Hepatocyte (in vitro differentiated cells): Measurements from ENCODE around the gene GPR152. TPM values are rescaled to one million over a fixed set of nuclear protein-coding genes. Genes with fewer than 3 reads are reported as not detected.
"Not testable (repeated sequence)": the region's sequence is repeated elsewhere in the genome, so short reads cannot be mapped to it uniquely, and the experiment has no call there.

ENCODE experiments used
- DNase-seq: peaks from one replicate; pipeline ENCODE4 v3.0.0-alpha.2; 2016; ENCODE audit warnings: low spot score
- H2AFZ ChIP-seq: fragments of 200-600 bp; sonication (generic); 2 replicates; pipeline ENCODE4 v1.6.0; 2016; ENCODE audit warnings: antibody characterized with exemption, mild to moderate bottlenecking
- H3K27ac ChIP-seq: fragments of 200-600 bp; sonication (generic); 2 replicates; pipeline ENCODE4 v1.5.1; 2016; ENCODE audit warnings: mild to moderate bottlenecking
- H3K27me3 ChIP-seq: fragments of 200-600 bp; sonication (generic); 2 replicates; pipeline ENCODE4 v1.6.1; 2016
- H3K36me3 ChIP-seq: fragments of 200-600 bp; sonication (generic); replicated peaks from 2 replicates; pipeline ENCODE4 v1.5.1; 2016; ENCODE audit warnings: low read depth; ENCODE audit not compliant: insufficient read depth
- H3K4me1 ChIP-seq: fragments of 200-600 bp; sonication (generic); 2 replicates; pipeline ENCODE4 v1.5.1; 2016; ENCODE audit warnings: mild to moderate bottlenecking, moderate library complexity; ENCODE audit not compliant: insufficient read depth
- H3K4me2 ChIP-seq: fragments of 200-600 bp; sonication (generic); 2 replicates; pipeline ENCODE4 v1.6.0; 2016
- H3K4me3 ChIP-seq: fragments of 200-600 bp; sonication (generic); 2 replicates; pipeline ENCODE4 v1.5.1; 2016; ENCODE audit warnings: mild to moderate bottlenecking
- H3K79me2 ChIP-seq: fragments of 200-600 bp; sonication (generic); 2 replicates; pipeline ENCODE4 v1.6.0; 2017; ENCODE audit warnings: mild to moderate bottlenecking
- H3K9me2 ChIP-seq: fragments of 200-600 bp; sonication (generic); replicated peaks from 2 replicates; pipeline ENCODE4 v1.6.0; 2017; ENCODE audit warnings: mild to moderate bottlenecking; ENCODE audit not compliant: insufficient read depth
- H3K9me3 ChIP-seq: fragments of 200-600 bp; sonication (generic); 2 replicates; pipeline ENCODE4 v1.5.1; 2016; ENCODE audit warnings: low read depth, mild to moderate bottlenecking
- H4K20me1 ChIP-seq: fragments of 200-600 bp; sonication (generic); 2 replicates; pipeline ENCODE4 v1.6.0; 2016; ENCODE audit warnings: mild to moderate bottlenecking; ENCODE audit not compliant: insufficient read depth, poor library complexity, severe bottlenecking
- CTCF ChIP-seq: fragments of 200-600 bp; sonication (generic); IDR thresholded peaks from 2 replicates; pipeline ENCODE4 v1.5.1; 2016; ENCODE audit warnings: antibody characterized with exemption, mild to moderate bottlenecking; ENCODE audit not compliant: poor library complexity
- EZH2 ChIP-seq: fragments of 200-600 bp; sonication (generic); IDR thresholded peaks from 2 replicates; pipeline ENCODE4 v1.6.1; 2016; ENCODE audit warnings: antibody characterized with exemption, mild to moderate bottlenecking, borderline replicate concordance
- EZH2phosphoT487 ChIP-seq: fragments of 200-600 bp; sonication (generic); IDR thresholded peaks from one replicate; pipeline ENCODE4 v1.6.1; 2018; ENCODE audit warnings: antibody characterized with exemption, mild to moderate bottlenecking, low read depth, moderate library complexity; ENCODE audit not compliant: unreplicated experiment, severe bottlenecking
- WGBS: methylation state at CpG from one replicate; pipeline ENCODE4 v1.1.6; 2016; ENCODE audit warnings: low lambda C conversion rate; ENCODE audit errors: missing lambda C conversion rate; 5-methylcytosine and 5-hydroxymethylcytosine counted together
- polyA plus RNA-seq: library from polyadenylated mRNA; unstranded; fragments of >200 nt; fragmentation: Nextera tagmentation; extraction: Ambion mirVana; gene quantifications from 2 replicates; pipeline ENCODE4 v1.2.1, GENCODE V29; 2016
- total RNA-seq: library from RNA; depleted of rRNA; stranded (reverse); fragments of >200 nt; gene quantifications from 2 replicates; pipeline ENCODE4 v1.2.3, GENCODE V29; 2014

GPR152 gene
- total and polyA plus RNA-seq, 2 experiments from 2014 or later = not detected

GRCh38 chr11:67483831-67484665 lies 31.5 kb upstream of the GPR152 start:
- H3K9me3 ChIP-seq = no peaks in the 10 kb centered on the region
- no peak overlapping the region for H2AFZ ChIP-seq
- H3K4me1 ChIP-seq = peaks cover 10% of the 10 kb centered on the region
- no peak overlapping the region for H3K27ac ChIP-seq
- peak overlapping the region; percentile 75 for H3K4me2 ChIP-seq
- no peaks in the 10 kb centered on the region for H3K9me2 ChIP-seq
- no peaks in the 10 kb centered on the region for H4K20me1 ChIP-seq
- H3K36me3 ChIP-seq = no peaks in the 10 kb centered on the region
- TF ChIP-seq CTCF = no peak
- no peak for TF ChIP-seq EZH2
- TF ChIP-seq EZH2phosphoT487 = no peak
- peaks cover 26% of the 10 kb centered on the region for H3K79me2 ChIP-seq
- whole genome bisulfite sequencing = 87% methylated on average over 16 of the region's 16 CpGs
- no peaks in the 10 kb centered on the region for H3K27me3 ChIP-seq
- no peak for DNase-seq
- H3K4me3 ChIP-seq = no peak overlapping the region

- no peaks in the 10 kb centered on the region for H4K20me1 ChIP-seq
- WGBS = 14% methylated on average over 60 of the region's 60 CpGs
- peaks cover 10% of the 10 kb centered on the region for H3K4me1 ChIP-seq
- peak; percentile 98 for DNase-seq
- TF ChIP-seq CTCF (no peak), EZH2 (no peak), EZH2phosphoT487 (no peak)
- peak within 1 kb of the TSS; percentile 57 for H3K27ac ChIP-seq
- H3K9me3 ChIP-seq = no peaks in the 10 kb centered on the region
- H2AFZ ChIP-seq = peak within 1 kb of the TSS; percentile 73
- no peaks in the 10 kb centered on the region for H3K9me2 ChIP-seq
- no peaks in the 10 kb centered on the region for H3K36me3 ChIP-seq
- no peaks in the 10 kb centered on the region for H3K27me3 ChIP-seq
- peak within 1 kb of the TSS; percentile 77 for H3K4me2 ChIP-seq
- H3K79me2 ChIP-seq = peaks cover 26% of the 10 kb centered on the region
- peak within 1 kb of the TSS; percentile 34 for H3K4me3 ChIP-seq
Observed at GRCh38 chr11:67482827-67483798, 30.6 kb upstream of the GPR152 start, which contains the start of gene AIP. Gene AIP (plus strand): TSS chr11:67483026. CDS start chr11:67483159, 133 bp downstream.

- Histone ChIP-seq H4K20me1 (no peaks in the 10 kb centered on the region), H2AFZ (peak overlapping the region; percentile 64), H3K4me1 (peaks cover 10% of the 10 kb centered on the region), H3K4me2 (peak overlapping the region; percentile 77), H3K27me3 (no peaks in the 10 kb centered on the region), H3K9me2 (no peaks in the 10 kb centered on the region), H3K36me3 (no peaks in the 10 kb centered on the region), H3K9me3 (no peaks in the 10 kb centered on the region), H3K79me2 (peaks cover 26% of the 10 kb centered on the region), H3K27ac (peak overlapping the region; percentile 57), H3K4me3 (peak overlapping the region; percentile 11)
- WGBS = 71% methylated on average over 19 of the region's 19 CpGs
- no peak for TF ChIP-seq EZH2
- no peak for TF ChIP-seq EZH2phosphoT487
- no peak for TF ChIP-seq CTCF
- no peak for DNase-seq
Observed at GRCh38 chr11:67482275-67482826, 29.8 kb upstream of the GPR152 start.

GRCh38 chr11:67477344-67478050 lies 25.0 kb upstream of the GPR152 start:
- not testable (repeated sequence) for H3K79me2 ChIP-seq, H3K36me3 ChIP-seq, H3K27ac ChIP-seq, H3K9me3 ChIP-seq, H3K4me1 ChIP-seq, H4K20me1 ChIP-seq, DNase-seq, H2AFZ ChIP-seq, H3K4me2 ChIP-seq, H3K9me2 ChIP-seq, H3K4me3 ChIP-seq, H3K27me3 ChIP-seq
- 81% methylated on average over 16 of the region's 16 CpGs for WGBS

- H3K4me2 ChIP-seq, H3K27ac ChIP-seq, H4K20me1 ChIP-seq, H3K4me1 ChIP-seq, H2AFZ ChIP-seq, H3K79me2 ChIP-seq, H3K27me3 ChIP-seq, H3K9me3 ChIP-seq, H3K9me2 ChIP-seq, H3K36me3 ChIP-seq, H3K4me3 ChIP-seq, DNase-seq: not testable (repeated sequence)
- WGBS = 87% methylated on average over 10 of the region's 10 CpGs
Observed at GRCh38 chr11:67476692-67477091, 24.2 kb upstream of the GPR152 start.
